SH-SY5Y (cell line): ENCODE results near the gene SYNE2.

Source experiments
- GATA2 ChIP-seq: IDR thresholded peaks from 2 replicates; pipeline ENCODE4 v1.6.1; 2011; ENCODE audit warnings: mild to moderate bottlenecking, low read depth, low read length
- GATA3 ChIP-seq: IDR thresholded peaks from 2 replicates; pipeline ENCODE4 v1.6.1; 2011; ENCODE audit warnings: low read depth, mild to moderate bottlenecking, low read length, moderate library complexity

DNA sequence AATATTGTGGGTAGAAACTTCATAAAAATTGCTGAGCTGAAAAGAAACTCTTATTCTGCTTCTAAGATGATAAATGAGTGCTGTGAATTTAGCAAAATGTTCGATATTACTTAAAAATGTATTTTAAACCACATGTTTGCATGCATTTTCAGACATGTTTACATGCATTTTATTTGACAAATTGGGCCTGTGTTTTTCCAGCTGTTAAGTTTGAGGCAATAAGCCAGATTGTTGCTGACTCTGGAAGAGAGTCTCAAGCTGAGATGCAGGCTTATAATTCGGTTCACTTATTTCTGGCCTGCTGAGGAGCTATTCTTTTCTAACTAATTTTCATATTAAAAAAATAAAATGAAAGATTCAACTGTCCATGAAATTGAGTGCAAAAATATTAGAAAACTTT is 110.1 kb downstream of the SYNE2 start:
- no peak for TF ChIP-seq GATA2
- TF ChIP-seq GATA3: no peak
